Mucosa of gallbladder (tissue), 1 donor: Measurements from ENCODE around the gene SRRM4. TPM values are rescaled to one million over a fixed set of nuclear protein-coding genes. Genes with fewer than 3 reads are reported as not detected.
"Not testable (repeated sequence)": the region's sequence is repeated elsewhere in the genome, so short reads cannot be mapped to it uniquely, and the experiment has no call there.

ENCODE experiments used
- DNase-seq: peaks from one replicate; pipeline ENCODE4 v3.0.0-alpha.2; 2020; ENCODE audit warnings: low spot score
- total RNA-seq: library from RNA; stranded (reverse); gene quantifications from one replicate; pipeline ENCODE4 v1.2.1, GENCODE V29; 2021
- donor health status: DM: no; HTN: no; CAD: no.

The SRRM4 gene
- total RNA-seq, 1 donor from 2014 or later = 0.03 TPM

DNA sequence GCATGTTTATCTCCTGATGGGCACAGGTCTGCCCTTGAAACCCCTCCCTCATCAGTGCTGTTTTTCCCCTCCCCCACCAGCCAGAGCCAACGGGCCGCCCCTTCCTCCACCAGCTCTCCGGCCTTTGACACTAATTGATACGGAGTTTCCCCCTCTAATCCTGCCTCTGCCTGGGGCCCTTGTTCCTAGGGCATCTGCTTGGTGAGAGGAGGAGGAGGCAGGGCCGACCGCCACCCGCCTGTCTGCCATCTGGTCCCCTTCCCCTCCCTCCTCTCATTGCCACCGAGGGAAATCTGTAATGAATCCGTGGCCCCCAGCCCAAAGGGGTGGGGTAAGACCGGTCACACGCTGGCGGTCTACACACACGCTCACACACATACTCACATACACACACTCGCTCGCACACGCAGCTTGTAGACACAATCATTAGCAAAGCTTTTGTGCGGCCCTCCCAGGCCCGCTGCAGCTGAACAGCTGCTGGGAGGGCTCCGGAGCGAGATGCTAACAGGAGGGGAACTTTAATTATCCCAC, 27.4 kb downstream of the SRRM4 start:
- no peak for DNase-seq

DNA sequence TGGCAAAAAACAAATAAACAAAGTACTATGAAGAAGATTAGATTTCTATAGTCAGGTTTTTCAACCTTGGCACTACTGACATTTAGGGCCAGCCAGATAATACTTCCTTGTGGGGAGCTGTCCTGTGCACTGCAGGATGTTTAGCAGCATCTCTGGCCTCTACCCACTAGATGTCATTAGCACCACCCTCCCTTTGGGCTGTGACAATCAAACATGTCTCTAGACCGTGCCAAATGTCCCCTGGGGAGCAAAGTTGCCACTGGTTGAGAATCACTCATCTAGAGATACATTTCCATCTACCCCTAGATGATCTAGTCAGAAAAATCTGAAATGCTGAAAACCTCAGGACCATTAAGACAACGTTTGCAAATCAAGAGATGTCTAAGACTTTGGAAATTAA, 29.9 kb downstream of the SRRM4 start:
- DNase-seq = no peak

DNA sequence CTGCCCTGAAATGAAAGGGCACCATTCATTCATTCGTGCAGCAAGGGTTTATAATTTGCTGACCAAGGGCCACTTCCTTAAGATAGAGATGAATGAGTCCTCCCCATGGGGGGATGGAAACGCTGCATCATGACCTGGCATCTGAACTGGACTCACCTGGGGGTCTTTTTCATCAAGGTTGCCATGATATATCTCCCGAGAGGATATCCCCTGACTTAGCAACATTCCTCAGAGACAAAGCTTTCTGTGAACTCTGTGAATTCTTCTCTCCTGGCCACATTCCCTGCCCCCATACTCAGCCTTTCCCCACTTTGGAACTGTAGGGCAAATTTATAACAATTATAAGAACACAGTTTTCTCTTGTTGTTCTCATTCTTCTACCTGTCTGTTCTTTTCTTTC, 30.8 kb downstream of the SRRM4 start:
- DNase-seq = no peak

DNA sequence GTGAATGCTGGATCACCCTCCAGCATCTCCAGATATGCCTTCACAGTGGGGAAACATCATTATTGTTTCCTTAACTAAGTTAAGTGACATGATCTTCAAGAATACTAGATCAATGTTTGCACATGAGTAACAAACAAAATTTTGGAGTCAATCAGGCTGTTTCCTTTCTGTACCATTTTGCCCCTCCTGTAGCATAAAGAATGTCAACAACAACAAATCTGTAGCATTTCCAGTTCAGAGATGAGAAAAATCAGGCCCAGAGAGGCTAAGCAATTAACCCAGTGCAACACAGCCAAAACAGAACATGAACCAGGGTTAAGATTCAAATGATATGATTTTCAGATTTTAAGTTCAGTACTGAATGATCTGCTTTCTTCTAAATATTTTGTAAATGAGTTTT, 31.7 kb downstream of the SRRM4 start:
- no peak for DNase-seq

DNA sequence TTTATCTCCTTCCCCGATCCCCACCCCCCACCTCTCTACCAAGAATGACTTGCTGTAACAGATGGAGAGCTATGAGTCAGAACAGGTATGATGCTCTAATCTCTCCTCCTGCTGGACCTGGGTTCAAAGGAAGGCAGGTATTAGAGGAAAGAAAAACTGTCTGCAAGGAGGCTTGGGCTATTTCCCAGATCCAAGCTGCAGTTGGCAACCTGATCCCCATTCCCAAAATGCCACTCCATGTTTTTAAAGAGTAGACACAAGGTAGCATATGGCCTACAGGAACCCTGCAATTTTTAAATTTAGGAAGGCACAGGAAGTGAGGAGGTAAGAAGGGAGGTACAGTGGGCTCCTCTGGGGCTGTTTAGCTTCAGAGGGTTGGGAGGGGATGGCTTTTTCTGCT, 33.0 kb downstream of the SRRM4 start:
- DNase-seq = no peak

DNA sequence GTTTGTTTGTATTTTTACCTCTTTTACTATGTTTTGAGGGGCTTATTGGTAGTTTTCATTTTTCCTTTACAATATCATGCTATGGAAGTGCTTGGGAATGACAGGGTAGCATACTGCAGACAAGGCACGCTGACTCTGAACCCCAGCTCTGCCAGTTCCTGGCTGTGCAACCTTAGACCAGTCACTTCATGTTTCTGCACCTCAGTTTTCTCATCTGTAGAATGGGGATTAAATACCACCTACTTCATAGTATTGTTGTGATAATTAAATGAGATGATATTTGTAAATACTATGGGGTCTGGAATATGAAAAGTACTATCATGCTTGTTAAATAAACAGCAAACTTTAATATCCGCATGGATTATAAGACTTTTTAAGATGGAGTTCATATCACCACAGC, 35.4 kb downstream of the SRRM4 start:
- DNase-seq = no peak

DNA sequence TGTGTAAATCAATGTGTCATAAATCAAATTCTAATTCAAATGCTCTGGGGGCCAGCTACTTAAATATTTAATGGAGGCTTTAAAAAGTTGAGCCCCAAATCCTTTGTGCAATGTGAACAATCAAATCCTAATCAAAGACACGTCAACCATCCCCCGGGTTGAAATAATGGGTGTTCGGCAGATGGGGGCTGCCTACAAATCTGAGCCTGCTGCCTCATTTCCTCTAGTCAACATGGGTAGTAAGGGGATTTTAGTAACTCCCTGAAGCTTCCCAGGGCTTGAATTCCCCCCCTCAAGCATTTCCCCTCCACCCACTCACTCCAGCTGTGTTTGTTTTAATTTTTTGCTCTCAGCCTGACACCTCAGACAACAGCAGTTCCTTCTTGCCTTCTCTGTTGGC, 37.8 kb downstream of the SRRM4 start:
- no peak for DNase-seq

DNA sequence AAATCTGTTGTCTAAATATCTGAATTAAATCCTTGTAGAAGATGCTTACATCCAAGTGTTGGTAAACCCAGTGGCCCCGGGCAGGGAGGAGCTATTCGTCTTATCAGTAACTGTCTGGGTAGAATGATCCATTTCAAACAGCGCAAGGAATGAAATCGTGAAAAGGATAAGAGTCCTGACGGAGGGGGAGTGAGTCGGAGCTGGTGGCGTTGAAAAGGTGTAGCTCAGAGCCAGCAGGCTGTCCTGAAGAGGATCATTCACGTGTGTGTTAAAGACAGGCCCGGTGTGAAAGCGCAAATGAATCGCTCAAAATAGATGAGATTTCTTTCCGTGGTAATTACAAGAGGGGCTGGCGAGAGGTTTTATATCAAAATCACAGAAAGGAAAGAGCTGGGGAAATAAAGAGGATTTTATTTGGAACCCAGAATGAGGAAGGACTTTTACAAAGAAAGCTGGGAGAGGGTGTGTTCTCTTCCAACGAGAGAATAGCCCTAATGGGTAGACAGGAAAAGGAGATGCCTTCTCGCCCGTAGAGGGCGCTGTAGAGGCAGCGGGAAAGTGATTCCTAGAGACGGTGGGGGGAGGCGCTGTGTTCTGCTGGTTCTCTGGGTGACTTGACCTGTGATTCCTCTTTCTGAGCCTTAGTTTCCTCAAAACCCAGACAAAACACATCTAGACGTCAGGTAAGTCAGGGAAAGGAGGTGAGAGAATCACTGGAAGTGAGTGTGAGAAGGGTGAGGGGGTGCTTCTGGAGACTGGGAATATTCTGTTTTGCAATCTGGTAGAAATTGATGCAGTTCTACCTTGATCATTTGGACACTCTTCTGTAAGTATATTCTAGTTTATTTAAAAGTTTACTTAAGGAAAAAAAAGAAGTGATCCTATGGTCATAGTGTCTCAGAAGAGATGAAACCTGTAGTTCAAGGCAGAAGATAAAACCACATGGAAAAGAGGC, 39.3 kb downstream of the SRRM4 start:
- no peak for DNase-seq

DNA sequence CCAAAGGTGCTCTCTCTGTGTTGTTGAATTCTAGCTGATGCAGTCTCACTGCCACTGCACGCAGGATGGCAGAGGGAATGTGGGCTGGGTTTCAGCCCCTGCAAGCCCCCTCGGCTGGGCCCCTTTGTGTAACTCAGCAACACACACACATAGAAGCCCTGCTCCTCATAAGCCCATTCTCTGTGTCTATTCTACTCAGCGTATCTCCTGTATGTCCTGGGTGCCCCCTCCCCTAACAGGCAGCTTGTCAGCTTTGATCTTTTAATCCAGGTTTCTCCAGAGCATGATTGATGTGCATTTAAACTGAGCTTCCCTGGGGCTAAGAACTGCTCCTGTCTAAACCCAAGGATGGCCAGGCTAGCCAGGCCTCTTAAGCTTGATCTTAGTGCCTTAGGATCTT, 43.0 kb downstream of the SRRM4 start:
- DNase-seq = no peak

DNA sequence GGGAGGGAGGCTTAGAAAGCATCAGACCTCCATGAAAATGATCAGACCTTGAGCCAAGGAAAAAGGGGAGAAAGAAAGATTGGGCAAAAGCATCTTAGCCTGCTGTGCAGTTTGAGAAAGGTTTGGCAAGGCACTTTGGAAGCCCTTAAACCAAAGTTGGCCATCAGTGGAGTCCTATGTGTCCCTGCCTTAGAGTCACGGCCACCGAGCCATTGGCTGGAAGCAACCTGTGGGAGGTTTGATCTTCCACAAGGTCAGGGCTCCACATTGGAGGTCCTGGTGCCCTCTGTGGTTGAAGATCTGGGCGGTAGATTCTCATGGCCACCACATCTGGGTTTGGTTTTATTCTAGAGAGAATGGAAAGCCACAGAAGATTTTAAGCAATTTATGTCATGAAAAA, 44.4 kb downstream of the SRRM4 start:
- DNase-seq = no peak

DNA sequence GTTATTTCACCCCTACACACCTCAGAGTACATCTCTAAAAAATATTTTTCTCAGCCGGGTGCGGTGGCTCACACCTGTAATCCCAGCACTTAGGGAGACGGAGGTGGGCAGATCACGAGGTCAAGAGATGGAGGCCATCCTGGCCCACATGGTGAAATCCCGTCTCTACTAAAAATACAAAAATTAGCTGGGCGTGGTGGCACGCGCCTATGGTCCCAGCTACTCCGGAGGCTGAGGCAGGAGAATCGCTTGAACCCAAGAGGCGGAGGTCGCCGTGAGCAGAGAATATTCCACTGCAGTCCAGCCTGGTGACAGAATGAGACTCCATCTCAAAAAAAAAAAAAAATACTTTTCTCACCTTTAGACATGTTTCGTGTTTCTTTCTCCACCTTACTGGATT, 52.0 kb downstream of the SRRM4 start:
- DNase-seq = not testable (repeated sequence)

DNA sequence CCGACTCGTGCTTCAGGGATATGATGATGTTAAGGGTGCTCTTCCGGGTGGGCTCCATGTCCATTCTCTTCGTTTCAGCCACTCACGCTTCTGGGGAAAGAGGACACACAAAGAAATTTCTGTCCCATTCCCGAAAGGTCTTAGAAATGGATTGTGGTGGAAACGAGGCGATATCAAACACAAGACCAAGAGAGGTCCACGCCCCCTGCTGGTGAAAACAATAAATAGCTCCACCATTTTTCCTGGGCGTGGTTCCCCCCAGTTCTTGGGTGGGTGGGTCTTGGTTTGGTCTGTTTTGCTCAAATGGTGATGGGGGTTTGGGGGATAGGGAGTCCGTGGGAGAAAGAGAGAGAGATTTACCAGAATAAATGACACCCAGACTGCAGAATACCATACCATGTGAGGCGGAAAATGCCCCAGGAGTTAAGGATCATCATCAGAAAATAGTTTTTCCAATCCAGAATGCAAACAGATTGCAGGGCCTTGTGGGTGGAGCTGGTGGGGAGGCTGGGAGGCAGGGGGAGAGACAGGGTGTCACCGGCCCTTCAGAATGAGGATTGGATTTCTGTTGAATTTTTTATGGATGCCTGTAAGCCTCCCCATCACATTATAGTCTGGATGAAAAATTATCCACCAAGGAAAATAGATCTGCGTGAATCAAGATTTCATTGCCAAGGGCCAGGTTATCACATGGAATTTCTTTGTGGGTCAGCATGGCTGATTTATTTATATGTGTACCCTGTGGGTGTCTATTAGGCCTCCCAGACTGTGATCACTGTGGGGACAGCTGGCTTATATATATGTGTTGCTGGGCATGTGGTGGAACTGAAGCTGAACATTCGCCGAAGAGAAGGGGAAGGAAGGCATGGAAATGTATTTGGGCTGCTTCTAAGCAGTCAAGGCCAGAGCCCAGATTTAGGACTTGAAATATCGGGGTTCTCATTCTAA, 55.8 kb downstream of the SRRM4 start:
- peak; percentile 10 for DNase-seq

DNA sequence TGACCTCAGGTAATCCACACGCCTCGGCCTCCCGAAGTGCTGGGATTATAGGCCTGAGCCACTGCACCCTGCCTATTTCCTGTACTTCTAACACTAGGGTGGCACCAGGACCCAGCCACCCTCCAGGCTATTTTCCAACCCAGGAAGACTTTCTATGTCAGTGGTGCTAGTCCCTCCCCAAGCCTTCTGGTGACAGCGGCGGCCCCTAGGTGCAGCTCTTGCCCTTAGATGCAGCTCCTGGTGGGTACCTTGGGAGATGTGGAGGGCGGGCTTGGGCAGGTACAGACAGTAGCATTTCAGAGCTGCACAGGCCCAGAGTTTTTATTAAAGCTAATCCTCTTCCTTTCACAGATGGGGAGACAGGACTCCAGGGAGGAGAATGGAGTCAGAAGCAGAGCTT, 62.8 kb downstream of the SRRM4 start:
- DNase-seq = no peak

DNA sequence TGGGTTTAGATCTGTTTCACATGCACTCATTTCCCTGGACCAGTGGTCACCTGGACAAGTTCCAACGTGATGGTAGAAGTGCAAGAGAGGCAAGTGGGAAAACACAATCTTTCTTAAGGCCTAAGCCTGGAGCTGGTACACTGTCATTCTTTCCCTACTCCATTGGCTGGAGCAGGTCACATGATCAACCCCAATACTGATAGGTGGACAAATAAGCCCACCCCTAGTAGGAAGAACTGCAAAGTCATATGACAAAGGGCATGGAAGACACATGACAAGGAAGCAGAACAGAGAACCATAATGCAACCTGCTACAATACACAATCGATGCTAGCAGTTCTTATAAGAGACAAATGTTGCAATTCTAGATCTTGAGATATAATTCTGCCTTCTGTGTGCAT, 66.3 kb downstream of the SRRM4 start:
- no peak for DNase-seq

DNA sequence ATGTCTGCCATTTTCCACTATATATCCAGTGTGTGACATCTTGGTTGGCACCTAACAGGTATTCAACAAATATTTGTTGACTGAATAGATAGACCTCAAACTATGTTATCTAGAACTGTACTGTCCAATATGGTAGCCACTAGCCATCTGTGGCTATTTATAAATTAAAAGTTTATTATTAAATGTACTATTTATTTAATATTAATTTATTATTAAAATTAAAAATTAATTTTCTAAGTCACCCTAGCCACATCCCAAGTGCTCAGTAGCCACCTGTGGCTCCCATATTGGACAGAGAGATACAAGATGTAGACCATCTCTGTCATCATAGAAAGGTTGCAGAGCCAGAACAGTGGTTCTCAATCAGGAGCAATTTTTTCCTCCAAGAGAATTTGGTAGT, 69.3 kb downstream of the SRRM4 start:
- no peak for DNase-seq

DNA sequence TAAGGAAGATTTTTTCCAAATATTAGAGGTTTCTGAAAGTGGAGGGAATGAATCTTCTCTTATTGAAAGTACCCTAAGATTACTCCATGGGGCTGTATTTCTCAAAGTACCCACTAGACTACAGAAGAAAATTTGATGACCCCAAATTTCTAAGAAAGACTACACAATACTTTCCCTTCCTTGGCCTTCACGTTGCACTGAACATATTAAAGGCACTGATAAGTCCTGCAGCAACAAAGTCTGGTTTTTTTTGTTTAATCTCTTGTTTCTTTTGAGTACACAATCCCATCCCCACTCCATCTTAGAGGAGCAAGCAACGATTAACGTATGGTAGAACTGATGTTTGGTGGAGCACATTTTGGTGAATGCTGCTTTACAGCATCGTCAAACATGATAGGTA, 70.1 kb downstream of the SRRM4 start:
- no peak for DNase-seq

DNA sequence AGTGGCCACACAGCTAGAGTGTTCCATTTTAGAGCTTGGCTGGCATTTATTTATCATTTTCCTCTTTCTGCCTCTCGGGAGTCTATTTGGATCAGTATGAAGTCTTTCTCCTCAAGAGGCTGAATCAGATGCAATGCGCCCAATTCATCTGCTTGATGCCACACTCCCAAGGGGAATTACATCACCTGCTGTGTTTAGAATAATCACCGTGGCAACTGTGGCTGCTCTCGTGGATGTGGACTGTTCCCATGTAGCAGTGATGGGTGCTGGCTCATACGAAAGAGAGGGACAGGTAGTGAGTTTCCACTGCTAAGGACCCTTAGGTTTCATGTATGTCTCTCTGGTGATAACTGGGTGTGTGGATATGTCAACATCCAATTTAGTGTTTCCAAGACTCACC, 70.7 kb downstream of the SRRM4 start:
- DNase-seq = no peak

DNA sequence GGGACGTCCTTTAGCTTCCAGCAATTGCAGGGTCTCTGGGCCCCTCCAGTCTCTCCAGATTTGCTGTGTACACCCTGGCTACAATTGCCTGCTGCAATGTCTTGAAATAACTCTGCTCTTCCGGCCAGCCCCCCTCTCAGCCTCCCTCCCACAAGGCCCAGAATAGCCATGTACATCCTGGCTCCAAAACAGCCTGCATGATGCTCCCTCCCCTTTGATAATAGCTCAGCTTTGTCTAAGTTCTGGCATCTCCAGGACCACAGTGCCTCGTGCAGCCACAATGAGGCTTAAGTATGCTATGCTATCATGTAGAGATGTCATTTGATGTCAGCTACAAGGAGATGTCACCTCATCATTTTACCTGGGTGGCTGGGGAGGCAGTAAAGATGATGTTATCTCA, 74.6 kb downstream of the SRRM4 start:
- DNase-seq = no peak

DNA sequence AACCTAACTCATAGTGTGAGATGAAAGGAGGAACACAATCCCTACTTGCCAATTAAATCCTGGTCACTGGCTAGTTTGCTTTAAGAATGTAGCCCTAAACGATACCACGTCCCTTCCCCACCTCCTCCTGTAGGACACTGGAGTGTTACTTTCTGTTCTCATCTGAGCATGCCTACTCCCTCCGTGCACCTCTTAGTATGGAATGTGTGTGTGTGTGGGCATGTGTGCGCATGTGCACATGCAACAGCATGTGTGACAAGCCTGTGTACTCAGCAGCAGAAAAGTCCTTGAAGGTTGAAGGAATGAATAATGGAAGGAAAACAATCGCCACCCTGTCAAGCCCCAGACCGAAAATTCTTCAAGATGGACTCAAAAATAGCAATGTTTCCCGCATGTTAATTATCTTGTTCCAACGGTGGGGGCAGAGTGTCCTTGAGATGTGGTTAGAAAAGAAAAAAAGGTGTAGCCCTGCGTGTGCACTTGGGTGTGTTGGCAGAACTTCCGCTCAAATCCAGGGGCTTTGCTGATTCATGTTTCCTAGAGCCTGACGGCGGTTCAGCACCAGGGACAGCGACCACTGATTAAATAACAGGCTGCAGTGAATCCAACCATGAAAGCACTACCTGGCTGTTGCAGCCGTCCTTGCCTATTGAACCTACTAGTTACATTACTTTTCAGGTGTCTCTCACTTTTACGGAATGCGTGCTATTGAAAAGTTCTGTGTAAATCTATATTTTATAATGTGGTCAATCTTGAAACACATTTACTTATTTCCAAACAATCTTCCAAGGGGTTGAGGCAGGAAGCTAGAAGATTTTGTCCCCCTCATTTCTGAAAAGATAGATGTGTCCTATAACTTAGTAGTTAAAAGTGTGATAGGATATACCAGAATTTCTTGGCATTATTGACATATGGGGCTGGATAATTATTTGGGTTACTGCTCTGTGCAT, 79.8 kb downstream of the SRRM4 start:
- peak; percentile 73 for DNase-seq

DNA sequence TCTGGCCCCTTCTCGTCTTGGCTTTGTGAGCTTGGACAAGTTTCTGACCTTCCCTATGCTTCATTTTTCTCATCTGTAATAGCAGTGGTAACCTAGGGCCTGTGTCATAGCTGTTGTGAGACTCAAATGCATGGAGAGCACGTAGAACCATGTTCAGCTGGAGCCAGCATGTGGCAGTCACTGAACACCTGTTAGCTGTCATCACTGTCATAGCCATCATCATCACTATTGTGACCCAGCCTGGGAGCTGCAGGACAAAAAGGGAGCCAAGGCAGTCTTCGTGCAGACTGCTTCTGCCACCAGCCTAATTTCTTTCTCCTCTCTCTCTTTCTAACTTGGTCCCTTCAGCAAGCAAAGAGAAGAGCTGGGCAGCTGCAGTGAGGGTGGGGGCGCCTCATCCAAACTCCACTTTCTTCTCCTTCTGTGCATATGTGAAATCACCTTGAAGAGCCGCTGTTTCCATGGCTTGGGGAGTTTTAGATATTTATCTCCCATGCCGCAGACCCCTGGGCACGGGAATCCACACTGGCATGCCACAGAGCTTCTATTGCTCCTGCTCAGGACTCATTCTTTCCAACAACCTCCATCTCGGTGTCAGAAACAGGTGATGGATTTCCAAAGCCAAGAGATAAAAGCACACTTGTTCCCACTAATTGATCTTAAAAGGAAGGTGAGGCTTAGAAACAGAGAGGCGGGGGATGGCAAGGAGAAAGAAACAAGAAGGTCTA, 87.0 kb downstream of the SRRM4 start:
- DNase-seq = no peak
